DND-41 (cell line): ENCODE data around the gene IP6K3.

Source experiments
- ATAC-seq: fragments of 200-7000 bp; cut with Tn5 transposase; 3 replicates; pipeline ENCODE4 v1.9.1; 2021; ENCODE audit warnings: low read depth; ENCODE audit not compliant: insufficient read depth
- DNase-seq: peaks from one replicate; pipeline ENCODE4 v3.0.0-alpha.2; 2020
- H2AFZ ChIP-seq: 2 replicates; pipeline ENCODE4 v1.6.0; 2012; ENCODE audit warnings: low read depth, low read length
- H3K27ac ChIP-seq: 2 replicates; pipeline ENCODE4 v1.5.1; 2012; ENCODE audit warnings: low read length, inconsistent platforms
- H3K27me3 ChIP-seq: fragments of 200-600 bp; sonication (generic); 2 replicates; pipeline ENCODE4 v1.6.0; 2012; ENCODE audit warnings: low read length, mild to moderate bottlenecking, inconsistent platforms; ENCODE audit not compliant: insufficient read depth, poor library complexity
- H3K36me3 ChIP-seq: 2 replicates; pipeline ENCODE4 v1.5.1; 2012; ENCODE audit warnings: low read length, inconsistent platforms; ENCODE audit not compliant: insufficient read depth
- H3K4me1 ChIP-seq: 2 replicates; pipeline ENCODE4 v1.5.1; 2012; ENCODE audit warnings: mild to moderate bottlenecking, low read length; ENCODE audit not compliant: insufficient read depth
- H3K4me2 ChIP-seq: 2 replicates; pipeline ENCODE4 v1.6.0; 2012; ENCODE audit warnings: mild to moderate bottlenecking, moderate library complexity, low read length, inconsistent platforms; ENCODE audit not compliant: insufficient read depth
- H3K4me3 ChIP-seq, 2 experiments: fragments of 200-600 bp in 1 of 2; shearing (Covaris generic) in 1 of 2; 2 replicates each; pipeline ENCODE4 v1.5.1; 2012 to 2016; ENCODE audit warnings: inconsistent platforms in 2 of 2, low read length in 2 of 2, mild to moderate bottlenecking in 2 of 2, low read depth in 1 of 2, moderate library complexity in 1 of 2
- H3K79me2 ChIP-seq: 2 replicates; pipeline ENCODE4 v1.6.0; 2012; ENCODE audit warnings: low read length, inconsistent platforms; ENCODE audit not compliant: insufficient read depth
- H3K9ac ChIP-seq: 2 replicates; pipeline ENCODE4 v1.6.0; 2012; ENCODE audit warnings: low read depth, mild to moderate bottlenecking, inconsistent platforms, low read length, moderate library complexity
- H3K9me3 ChIP-seq: 2 replicates; pipeline ENCODE4 v1.5.1; 2012; ENCODE audit warnings: low read length, moderate library complexity, mild to moderate bottlenecking, inconsistent platforms; ENCODE audit not compliant: insufficient read depth, severe bottlenecking
- H4K20me1 ChIP-seq: 2 replicates; pipeline ENCODE4 v1.6.0; 2012; ENCODE audit warnings: low read length; ENCODE audit not compliant: insufficient read depth
- CTCF ChIP-seq: IDR thresholded peaks from 2 replicates; pipeline ENCODE4 v1.5.1; 2012; ENCODE audit warnings: borderline replicate concordance, low read length, moderate library complexity, mild to moderate bottlenecking; ENCODE audit not compliant: poor library complexity, severe bottlenecking; ENCODE audit errors: extremely low read depth
- EZH2 ChIP-seq: IDR thresholded peaks from 3 replicates; pipeline ENCODE4 v1.6.1; 2012; ENCODE audit warnings: borderline replicate concordance, low read depth, mild to moderate bottlenecking, moderate library complexity, low read length, inconsistent platforms; ENCODE audit not compliant: severe bottlenecking

IP6K3 gene

DNA sequence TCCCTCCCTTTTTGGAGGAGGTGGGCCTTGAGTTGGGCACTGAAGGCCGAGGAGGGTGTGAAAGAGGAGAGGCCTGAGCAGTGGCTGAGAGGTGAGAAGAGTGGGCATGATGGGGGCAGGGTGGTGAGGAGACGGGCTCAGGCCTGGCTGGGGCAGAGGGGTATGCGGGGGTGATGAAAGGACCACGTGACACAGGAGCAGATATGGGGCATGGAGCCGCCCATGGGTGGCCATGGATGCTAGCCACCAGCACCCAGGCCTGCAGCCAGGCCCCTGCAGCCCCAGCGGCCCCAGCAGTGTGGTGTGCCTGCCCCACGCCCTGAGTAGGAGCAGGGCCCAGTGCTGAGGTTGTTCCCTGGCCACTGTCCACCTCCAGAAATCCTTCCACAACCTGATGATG, 61.7 kb downstream of the IP6K3 start:
- Histone ChIP-seq H3K36me3 (peaks cover 96% of the 10 kb centered on the region), H3K9ac (no peak overlapping the region), H3K4me2 (no peak overlapping the region), H3K9me3 (no peaks in the 10 kb centered on the region), H3K27me3 (no peaks in the 10 kb centered on the region), H3K79me2 (no peaks in the 10 kb centered on the region), H2AFZ (no peak overlapping the region), H3K4me1 (no peaks in the 10 kb centered on the region), H3K4me3 (no peak overlapping the region), H3K27ac (no peak overlapping the region), H4K20me1 (0 out of 2 replicates have a peak, but pooled peaks cover 3% of the 10 kb centered on the region)
- no peak for ATAC-seq
- TF ChIP-seq CTCF = no peak
- no peak for TF ChIP-seq EZH2
- no peak for DNase-seq

GRCh38 chr6:33684428-33684896, 62.2 kb downstream of the IP6K3 start:
- ATAC-seq (no peak), DNase-seq (no peak)
- H3K4me3 ChIP-seq = no peak overlapping the region
- H4K20me1 ChIP-seq = 0 out of 2 replicates have a peak, but pooled peaks cover 3% of the 10 kb centered on the region
- no peak overlapping the region for H2AFZ ChIP-seq
- no peaks in the 10 kb centered on the region for H3K4me1 ChIP-seq
- H3K9me3 ChIP-seq = no peaks in the 10 kb centered on the region
- no peak overlapping the region for H3K27ac ChIP-seq
- H3K4me2 ChIP-seq = no peak overlapping the region
- no peaks in the 10 kb centered on the region for H3K27me3 ChIP-seq
- H3K79me2 ChIP-seq = no peaks in the 10 kb centered on the region
- H3K36me3 ChIP-seq = peaks cover 96% of the 10 kb centered on the region
- TF ChIP-seq CTCF (no peak), EZH2 (no peak)
- H3K9ac ChIP-seq = no peak overlapping the region

DNA sequence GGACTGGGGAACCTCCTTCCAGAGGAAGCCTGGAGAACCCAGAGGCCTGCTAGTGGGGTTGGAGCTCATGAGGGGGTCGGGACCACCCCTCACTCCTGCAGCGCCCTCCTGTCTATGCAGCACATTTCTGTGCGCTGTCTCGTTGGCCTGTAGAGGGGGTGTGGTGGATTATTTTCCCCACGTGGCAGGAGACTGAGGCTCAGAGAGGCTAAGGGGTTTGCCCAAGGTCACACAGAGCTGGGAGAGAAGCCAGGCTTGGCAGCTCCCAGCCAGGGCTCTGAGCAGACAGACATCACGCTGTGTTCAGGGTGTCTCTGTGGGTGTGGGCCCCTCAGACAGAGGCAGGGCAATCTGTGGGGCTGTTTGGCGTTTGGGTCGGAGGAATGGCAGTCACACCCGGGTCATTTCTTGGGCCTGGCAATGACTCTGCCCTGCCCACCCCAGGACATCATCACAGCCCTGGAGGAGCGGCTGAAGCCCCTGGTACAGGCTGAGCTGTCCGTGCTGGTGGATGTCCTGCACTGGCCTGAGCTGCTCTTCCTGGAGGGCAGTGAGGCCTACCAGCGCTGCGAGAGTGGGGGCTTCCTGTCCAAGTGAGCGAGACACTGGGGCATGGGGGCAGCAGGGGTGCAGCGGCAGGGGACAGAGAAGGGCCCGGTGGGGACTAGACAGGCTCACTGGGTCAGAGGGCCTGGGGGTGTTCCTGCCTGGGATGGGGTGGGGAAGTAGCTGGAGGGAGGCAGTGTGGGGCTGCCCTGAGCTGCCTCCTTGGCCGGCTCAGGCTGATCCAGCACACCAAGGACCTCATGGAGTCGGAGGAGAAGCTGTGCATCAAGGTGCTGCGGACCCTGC, 62.9 kb downstream of the IP6K3 start:
- ATAC-seq = no peak
- H3K9me3 ChIP-seq = no peaks in the 10 kb centered on the region
- TF ChIP-seq CTCF = no peak
- TF ChIP-seq EZH2 = no peak
- no peak overlapping the region for H3K9ac ChIP-seq
- no peak overlapping the region for H3K4me2 ChIP-seq
- H3K36me3 ChIP-seq = peaks cover 94% of the 10 kb centered on the region
- DNase-seq = no peak
- H2AFZ ChIP-seq = no peak overlapping the region
- H3K4me1 ChIP-seq = no peaks in the 10 kb centered on the region
- no peak overlapping the region for H3K4me3 ChIP-seq
- no peaks in the 10 kb centered on the region for H3K79me2 ChIP-seq
- H3K27me3 ChIP-seq = no peaks in the 10 kb centered on the region
- no peak overlapping the region for H3K27ac ChIP-seq
- H4K20me1 ChIP-seq = 0 out of 2 replicates have a peak, but pooled peaks cover 3% of the 10 kb centered on the region
